HG03280 (cell line): ENCODE data around the gene GPR32.
A peak's percentile ranks its signal among the peaks of the same experiment; 100 is the strongest.
"Not testable (repeated sequence)": the region's sequence is repeated elsewhere in the genome, so short reads cannot be mapped to it uniquely, and the experiment has no call there.

ENCODE experiments used
- ATAC-seq: cut with Tn5 transposase; IDR thresholded peaks from one replicate; pipeline ENCODE4 v1.9.1; 2021; ENCODE audit warnings: mild to moderate bottlenecking, moderate library complexity; ENCODE audit not compliant: unreplicated experiment

The GPR32 gene

GRCh38 chr19:50770164-50770563 lies at the start of gene GPR32:
GPR32 (plus strand) TSS chr19:50770464; CDS start chr19:50770601, 137 bp downstream.
- ATAC-seq = not testable (repeated sequence)

GRCh38 chr19:50720921-50721381 lies 49.3 kb upstream of the GPR32 start:
- ATAC-seq = no peak

GRCh38 chr19:50721441-50722137 lies 48.7 kb upstream of the GPR32 start:
- ATAC-seq = no peak

GRCh38 chr19:50722201-50723013 lies 47.9 kb upstream of the GPR32 start:
- no peak for ATAC-seq

- ATAC-seq = no peak
These were observed 47.2 kb upstream of the GPR32 start, which contains the start of gene CLEC11A for GRCh38 chr19:50723069-50723468. CLEC11A (plus strand) TSS chr19:50723364; CDS start chr19:50723526, 162 bp downstream.

- no peak for ATAC-seq
These were observed 46.3 kb upstream of the GPR32 start for GRCh38 chr19:50723735-50724521.

- peak; percentile 85 for ATAC-seq
These were observed 45.6 kb upstream of the GPR32 start for GRCh38 chr19:50724522-50725217.

GRCh38 chr19:50725218-50725910 lies 44.9 kb upstream of the GPR32 start:
- ATAC-seq = no peak

GRCh38 chr19:50725911-50726230 lies 44.4 kb upstream of the GPR32 start:
- ATAC-seq = no peak

GRCh38 chr19:50728084-50728737 lies 42.1 kb upstream of the GPR32 start:
- ATAC-seq = no peak

- no peak for ATAC-seq
These were observed 40.4 kb upstream of the GPR32 start for GRCh38 chr19:50729894-50730293.

- ATAC-seq = no peak
These were observed 34.4 kb upstream of the GPR32 start for GRCh38 chr19:50735869-50736268.

GRCh38 chr19:50736338-50736737 lies 33.9 kb upstream of the GPR32 start:
- ATAC-seq = no peak

- no peak for ATAC-seq
These were observed 30.9 kb upstream of the GPR32 start for GRCh38 chr19:50739132-50739913.

GRCh38 chr19:50739914-50740426 lies 30.3 kb upstream of the GPR32 start:
- ATAC-seq = no peak

- ATAC-seq = no peak
These were observed 28.9 kb upstream of the GPR32 start for GRCh38 chr19:50741179-50741933.

GRCh38 chr19:50743537-50743936 lies 26.7 kb upstream of the GPR32 start:
- ATAC-seq = no peak

- no peak for ATAC-seq
These were observed 25.0 kb upstream of the GPR32 start for GRCh38 chr19:50745221-50745620.
